ENCODE results near the gene CCDC34. TPM values are rescaled to one million over a fixed set of nuclear protein-coding genes. Genes with fewer than 3 reads are reported as not detected.

CCDC34 gene
- total and polyA plus RNA-seq, 4 donors, result 1.1 to 10.5 (median 1.5) TPM

DNA sequence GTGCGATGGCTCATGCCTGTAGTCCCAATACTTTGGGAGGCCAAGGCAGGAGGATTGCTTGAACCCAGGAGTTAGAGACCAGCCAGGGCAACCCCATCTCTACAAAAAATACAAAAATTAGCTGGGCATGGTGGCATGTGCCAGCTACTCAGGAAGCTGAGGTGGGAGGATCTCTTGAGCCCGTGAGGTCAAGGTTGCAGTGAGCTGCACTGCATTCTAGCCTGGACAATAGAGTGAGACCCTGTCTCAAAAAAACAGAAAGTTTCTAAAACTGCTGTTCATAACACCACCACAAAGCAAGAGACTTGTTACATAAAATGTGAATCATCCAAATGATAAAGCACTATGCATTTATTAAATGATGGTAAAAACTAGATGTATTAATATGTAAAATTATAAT, 40.2 kb upstream of the CCDC34 start:
- H3K27ac ChIP-seq (ENCODE audit: low read depth in 1 of 2, low read length in 2 of 2), result peak overlapping the region in 1 of 2 donors; percentile 57
- no peaks in the 10 kb centered on the region for H3K27me3 ChIP-seq (ENCODE audit: control insufficient read depth in 4 of 4, insufficient read depth in 4 of 4, low read length in 3 of 4)
- no peak for DNase-seq (ENCODE audit: low spot score)
- WGBS, result 95% methylated on average over 2 of the region's 2 CpGs
- TF ChIP-seq, protein P1, sequence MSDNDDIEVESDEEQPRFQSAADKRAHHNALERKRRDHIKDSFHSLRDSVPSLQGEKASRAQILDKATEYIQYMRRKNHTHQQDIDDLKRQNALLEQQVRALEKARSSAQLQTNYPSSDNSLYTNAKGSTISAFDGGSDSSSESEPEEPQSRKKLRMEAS (IDR thresholded peaks at IDR 0.05), result no peak
- no peak for TF ChIP-seq RAD21 (IDR thresholded peaks at IDR 0.05)
- TF ChIP-seq NR2F2 (IDR thresholded peaks at IDR 0.05), result no peak
- TF ChIP-seq TAF1 (conservative IDR thresholded peaks at IDR 0.05), result no peak
- TF ChIP-seq, protein P2, sequence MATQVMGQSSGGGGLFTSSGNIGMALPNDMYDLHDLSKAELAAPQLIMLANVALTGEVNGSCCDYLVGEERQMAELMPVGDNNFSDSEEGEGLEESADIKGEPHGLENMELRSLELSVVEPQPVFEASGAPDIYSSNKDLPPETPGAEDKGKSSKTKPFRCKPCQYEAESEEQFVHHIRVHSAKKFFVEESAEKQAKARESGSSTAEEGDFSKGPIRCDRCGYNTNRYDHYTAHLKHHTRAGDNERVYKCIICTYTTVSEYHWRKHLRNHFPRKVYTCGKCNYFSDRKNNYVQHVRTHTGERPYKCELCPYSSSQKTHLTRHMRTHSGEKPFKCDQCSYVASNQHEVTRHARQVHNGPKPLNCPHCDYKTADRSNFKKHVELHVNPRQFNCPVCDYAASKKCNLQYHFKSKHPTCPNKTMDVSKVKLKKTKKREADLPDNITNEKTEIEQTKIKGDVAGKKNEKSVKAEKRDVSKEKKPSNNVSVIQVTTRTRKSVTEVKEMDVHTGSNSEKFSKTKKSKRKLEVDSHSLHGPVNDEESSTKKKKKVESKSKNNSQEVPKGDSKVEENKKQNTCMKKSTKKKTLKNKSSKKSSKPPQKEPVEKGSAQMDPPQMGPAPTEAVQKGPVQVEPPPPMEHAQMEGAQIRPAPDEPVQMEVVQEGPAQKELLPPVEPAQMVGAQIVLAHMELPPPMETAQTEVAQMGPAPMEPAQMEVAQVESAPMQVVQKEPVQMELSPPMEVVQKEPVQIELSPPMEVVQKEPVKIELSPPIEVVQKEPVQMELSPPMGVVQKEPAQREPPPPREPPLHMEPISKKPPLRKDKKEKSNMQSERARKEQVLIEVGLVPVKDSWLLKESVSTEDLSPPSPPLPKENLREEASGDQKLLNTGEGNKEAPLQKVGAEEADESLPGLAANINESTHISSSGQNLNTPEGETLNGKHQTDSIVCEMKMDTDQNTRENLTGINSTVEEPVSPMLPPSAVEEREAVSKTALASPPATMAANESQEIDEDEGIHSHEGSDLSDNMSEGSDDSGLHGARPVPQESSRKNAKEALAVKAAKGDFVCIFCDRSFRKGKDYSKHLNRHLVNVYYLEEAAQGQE (IDR thresholded peaks at IDR 0.05), result no peak
- no peak overlapping the region for H3K9ac ChIP-seq (ENCODE audit: low read depth in 1 of 2, low read length in 2 of 2)
- H3K4me1 ChIP-seq (ENCODE audit: control insufficient read depth in 4 of 4, insufficient read depth in 4 of 4, low read length in 3 of 4), result peaks cover 8 to 52% (median 28%) of the 10 kb centered on the region in 4 donors
- H3K9me3 ChIP-seq (ENCODE audit: control insufficient read depth in 4 of 4, low read length in 3 of 4), result no peaks in the 10 kb centered on the region
- H3K36me3 ChIP-seq (ENCODE audit: control insufficient read depth in 4 of 4, insufficient read depth in 3 of 4, low read depth in 1 of 4, low read length in 3 of 4), result no peaks in the 10 kb centered on the region
- H3K4me3 ChIP-seq (ENCODE audit: low read depth in 1 of 3, low read length in 3 of 3), result no peak overlapping the region

DNA sequence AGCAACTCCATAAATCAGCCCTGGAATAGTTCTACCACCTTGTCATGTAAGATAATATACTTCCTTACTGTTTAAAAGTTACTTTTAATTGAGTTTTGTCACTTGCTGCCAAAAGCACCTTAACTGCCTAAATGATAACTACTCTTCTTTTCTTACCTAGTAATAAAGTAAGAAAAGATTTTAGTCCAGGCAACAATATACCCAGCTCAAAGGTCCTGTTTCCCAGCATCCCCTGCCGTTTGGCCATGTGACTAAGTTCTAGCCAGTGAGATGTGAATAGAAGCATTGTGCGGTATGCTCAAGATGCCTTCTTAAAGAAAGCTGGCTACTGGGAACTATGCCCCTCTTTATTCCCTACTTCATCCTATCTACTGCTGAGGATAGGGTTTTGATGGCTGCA, 39.4 kb upstream of the CCDC34 start:
- no peaks in the 10 kb centered on the region for H3K36me3 ChIP-seq (ENCODE audit: control insufficient read depth in 4 of 4, insufficient read depth in 3 of 4, low read depth in 1 of 4, low read length in 3 of 4)
- WGBS, result 75% methylated on average over 2 of the region's 2 CpGs

More for the DNA sequence above, 39.4 kb upstream of the CCDC34 start:
- Histone ChIP-seq H3K27me3 (ENCODE audit: control insufficient read depth in 4 of 4, insufficient read depth in 4 of 4, low read length in 3 of 4) (no peaks in the 10 kb centered on the region), H3K4me3 (ENCODE audit: low read depth in 1 of 3, low read length in 3 of 3) (no peak overlapping the region), H3K9me3 (ENCODE audit: control insufficient read depth in 4 of 4, low read length in 3 of 4) (no peaks in the 10 kb centered on the region), H3K27ac (ENCODE audit: low read depth in 1 of 2, low read length in 2 of 2) (peak overlapping the region; percentile 70 to 80), H3K9ac (ENCODE audit: low read depth in 1 of 2, low read length in 2 of 2) (no peak overlapping the region), H3K4me1 (ENCODE audit: control insufficient read depth in 4 of 4, insufficient read depth in 4 of 4, low read length in 3 of 4) (peaks cover 7 to 59% (median 32%) of the 10 kb centered on the region in 4 donors)
- TF ChIP-seq YY1 (IDR thresholded peaks at IDR 0.05) (no peak), RXRA (IDR thresholded peaks at IDR 0.05) (no peak), FOXA1 (IDR thresholded peaks at IDR 0.05) (no peak), TAF1 (conservative IDR thresholded peaks at IDR 0.05) (no peak), JUND (IDR thresholded peaks at IDR 0.05) (no peak), HNF4A (conservative IDR thresholded peaks at IDR 0.05) (no peak), RAD21 (IDR thresholded peaks at IDR 0.05) (no peak), FOXA2 (IDR thresholded peaks at IDR 0.05) (no peak), GABPA (IDR thresholded peaks at IDR 0.05 in 1 of 2, conservative IDR thresholded peaks at IDR 0.05 in 1 of 2) (no peak), HNF4G (IDR thresholded peaks at IDR 0.05) (no peak), SP1 (IDR thresholded peaks at IDR 0.05) (no peak), NR2F2 (IDR thresholded peaks at IDR 0.05) (no peak)
- TF ChIP-seq, protein P3, sequence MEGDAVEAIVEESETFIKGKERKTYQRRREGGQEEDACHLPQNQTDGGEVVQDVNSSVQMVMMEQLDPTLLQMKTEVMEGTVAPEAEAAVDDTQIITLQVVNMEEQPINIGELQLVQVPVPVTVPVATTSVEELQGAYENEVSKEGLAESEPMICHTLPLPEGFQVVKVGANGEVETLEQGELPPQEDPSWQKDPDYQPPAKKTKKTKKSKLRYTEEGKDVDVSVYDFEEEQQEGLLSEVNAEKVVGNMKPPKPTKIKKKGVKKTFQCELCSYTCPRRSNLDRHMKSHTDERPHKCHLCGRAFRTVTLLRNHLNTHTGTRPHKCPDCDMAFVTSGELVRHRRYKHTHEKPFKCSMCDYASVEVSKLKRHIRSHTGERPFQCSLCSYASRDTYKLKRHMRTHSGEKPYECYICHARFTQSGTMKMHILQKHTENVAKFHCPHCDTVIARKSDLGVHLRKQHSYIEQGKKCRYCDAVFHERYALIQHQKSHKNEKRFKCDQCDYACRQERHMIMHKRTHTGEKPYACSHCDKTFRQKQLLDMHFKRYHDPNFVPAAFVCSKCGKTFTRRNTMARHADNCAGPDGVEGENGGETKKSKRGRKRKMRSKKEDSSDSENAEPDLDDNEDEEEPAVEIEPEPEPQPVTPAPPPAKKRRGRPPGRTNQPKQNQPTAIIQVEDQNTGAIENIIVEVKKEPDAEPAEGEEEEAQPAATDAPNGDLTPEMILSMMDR (IDR thresholded peaks at IDR 0.05; ENCODE audit: low read depth, low read length, missing input control), result no peak
- TF ChIP-seq, protein P1 (IDR thresholded peaks at IDR 0.05), result no peak
- TF ChIP-seq, protein P2 (IDR thresholded peaks at IDR 0.05), result no peak
- TF ChIP-seq, protein P4, sequence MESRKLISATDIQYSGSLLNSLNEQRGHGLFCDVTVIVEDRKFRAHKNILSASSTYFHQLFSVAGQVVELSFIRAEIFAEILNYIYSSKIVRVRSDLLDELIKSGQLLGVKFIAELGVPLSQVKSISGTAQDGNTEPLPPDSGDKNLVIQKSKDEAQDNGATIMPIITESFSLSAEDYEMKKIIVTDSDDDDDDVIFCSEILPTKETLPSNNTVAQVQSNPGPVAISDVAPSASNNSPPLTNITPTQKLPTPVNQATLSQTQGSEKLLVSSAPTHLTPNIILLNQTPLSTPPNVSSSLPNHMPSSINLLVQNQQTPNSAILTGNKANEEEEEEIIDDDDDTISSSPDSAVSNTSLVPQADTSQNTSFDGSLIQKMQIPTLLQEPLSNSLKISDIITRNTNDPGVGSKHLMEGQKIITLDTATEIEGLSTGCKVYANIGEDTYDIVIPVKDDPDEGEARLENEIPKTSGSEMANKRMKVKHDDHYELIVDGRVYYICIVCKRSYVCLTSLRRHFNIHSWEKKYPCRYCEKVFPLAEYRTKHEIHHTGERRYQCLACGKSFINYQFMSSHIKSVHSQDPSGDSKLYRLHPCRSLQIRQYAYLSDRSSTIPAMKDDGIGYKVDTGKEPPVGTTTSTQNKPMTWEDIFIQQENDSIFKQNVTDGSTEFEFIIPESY (IDR thresholded peaks at IDR 0.05), result no peak
- DNase-seq (ENCODE audit: low spot score), result no peak

Measured in liver (tissue), 9 donors.